ENCODE results near the gene CASP1. TPM values are rescaled to one million over a fixed set of nuclear protein-coding genes. Genes with fewer than 3 reads are reported as not detected.
"Not testable (repeated sequence)": the region's sequence is repeated elsewhere in the genome, so short reads cannot be mapped to it uniquely, and the experiment has no call there.

CASP1 gene
- total RNA-seq, 1 donor from 2014 or later = 5.4 TPM

DNA sequence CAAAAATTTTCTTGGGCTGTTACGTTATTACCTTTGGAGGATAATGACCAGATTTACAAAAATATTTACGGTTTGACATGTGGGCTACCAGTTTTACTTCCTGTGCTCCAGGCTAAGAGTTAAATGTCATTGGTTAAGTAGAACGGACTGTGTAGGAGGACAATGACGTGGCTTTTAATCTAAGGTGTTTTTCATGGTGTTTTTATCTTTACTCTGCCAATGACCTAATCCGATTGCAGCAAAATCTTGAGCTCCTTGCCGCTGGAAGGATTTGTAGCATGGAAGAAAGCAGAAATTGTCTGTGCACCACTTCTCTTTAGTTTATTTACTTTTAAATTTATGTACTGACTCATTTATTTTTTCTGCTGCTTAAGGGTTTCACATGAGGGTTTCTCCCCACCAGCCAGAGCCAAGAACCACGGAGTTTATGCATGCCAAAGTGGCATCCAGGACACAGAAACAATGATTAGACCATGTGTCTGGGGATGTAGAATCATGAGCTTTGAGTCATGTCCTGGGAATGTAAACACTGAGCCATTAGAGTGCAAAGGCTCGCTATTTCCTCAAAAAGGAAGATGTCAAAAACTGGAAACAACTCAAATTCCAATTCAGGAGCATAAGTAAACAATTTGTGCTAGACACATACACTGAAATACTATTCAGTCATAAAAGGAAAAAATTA is 12.1 kb upstream of the CASP1 start:
- peak; percentile 54 for ATAC-seq

DNA sequence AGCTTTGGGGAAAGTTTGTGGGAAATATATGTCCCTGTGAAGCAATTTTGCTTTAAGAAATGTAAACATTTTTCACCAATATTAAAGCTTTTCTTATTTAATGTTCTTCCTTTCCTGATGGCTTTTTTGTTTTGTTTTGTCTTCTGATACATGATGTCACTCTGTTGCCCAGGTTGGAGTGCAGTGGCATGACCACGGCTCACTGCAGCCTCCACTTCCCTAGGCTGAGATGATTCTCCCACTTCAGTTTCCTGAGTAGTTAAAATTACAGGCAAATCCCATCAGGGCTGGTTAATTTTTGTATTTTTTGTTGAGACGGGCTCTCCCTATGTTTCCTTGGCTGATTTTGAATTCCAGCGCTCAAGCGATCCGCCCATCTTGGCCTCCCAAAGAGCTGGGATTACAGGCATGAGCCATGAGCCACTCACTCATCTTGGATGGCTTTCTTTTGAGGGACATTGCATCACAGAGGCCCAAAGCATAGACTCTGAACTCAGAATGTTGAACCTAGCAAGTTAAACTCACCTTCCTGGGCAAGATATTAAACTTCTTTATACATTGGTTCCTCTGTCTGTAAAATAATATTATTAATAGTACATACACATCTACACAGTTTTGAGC is 10.8 kb upstream of the CASP1 start:
- peak; percentile 26 for ATAC-seq
- DNase-seq (ENCODE audit: low spot score) = no peak

More for the DNA sequence above, 12.1 kb upstream of the CASP1 start:
- no peak for DNase-seq (ENCODE audit: low spot score)

DNA sequence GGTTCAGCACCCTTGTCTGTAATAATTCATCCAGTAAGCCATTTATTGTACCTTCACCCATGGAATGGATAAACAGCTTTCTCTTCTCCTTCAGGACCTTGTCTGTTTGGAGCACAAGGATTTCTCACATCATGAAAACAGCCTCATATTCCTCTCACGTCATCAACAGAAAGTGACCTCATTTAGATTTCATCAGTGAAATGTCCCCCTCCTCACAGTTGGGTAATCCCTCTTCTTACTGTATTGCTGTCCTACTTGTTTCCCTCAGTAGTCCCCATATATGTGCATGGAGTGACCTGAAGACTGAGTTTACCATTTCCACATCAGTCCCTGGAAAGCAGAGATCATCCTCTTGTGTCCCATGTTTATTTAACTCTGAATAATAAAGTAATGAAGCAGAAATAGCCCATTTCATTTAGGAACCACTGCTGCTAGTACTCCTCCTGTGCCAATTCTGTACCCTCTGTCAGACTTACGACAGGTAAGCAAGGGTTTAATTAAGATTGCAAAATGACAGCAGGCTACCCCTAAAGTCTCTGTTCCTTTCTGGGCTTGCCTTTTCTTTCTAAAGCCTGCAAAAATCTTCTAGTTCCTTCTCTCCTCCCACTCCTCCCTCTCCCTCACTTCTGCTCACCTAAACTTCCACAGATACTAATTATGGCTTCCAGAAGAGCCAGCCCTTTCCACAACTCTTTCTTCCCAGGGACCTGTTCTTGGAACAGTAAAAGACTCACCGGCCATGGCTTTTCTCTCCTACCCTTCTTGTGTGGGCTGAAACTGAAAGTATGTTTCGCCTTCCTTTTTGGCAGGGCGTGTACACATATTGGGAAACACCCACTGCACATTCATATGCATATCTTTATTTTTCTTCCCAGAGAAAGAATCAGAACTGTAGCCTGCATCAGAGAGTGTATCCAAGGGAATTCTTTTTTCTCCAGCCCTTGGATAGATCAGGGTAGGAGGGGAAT is 9.9 kb upstream of the CASP1 start, which contains the start of gene CARD16:
Gene CARD16, minus strand, starts transcription at position 779 of the 968 bp plus-strand sequence. Its CDS starts 38 bp downstream, at position 741.
- DNase-seq (ENCODE audit: low spot score) = not testable (repeated sequence)
- peak; percentile 91 for ATAC-seq

GRCh38 chr11:105042178-105042577 is 7.2 kb upstream of the CASP1 start:
- DNase-seq (ENCODE audit: low spot score) = no peak
- ATAC-seq = no peak

GRCh38 chr11:105040703-105041102 is 5.8 kb upstream of the CASP1 start:
- DNase-seq (ENCODE audit: low spot score) (no peak), ATAC-seq (no peak)

DNA sequence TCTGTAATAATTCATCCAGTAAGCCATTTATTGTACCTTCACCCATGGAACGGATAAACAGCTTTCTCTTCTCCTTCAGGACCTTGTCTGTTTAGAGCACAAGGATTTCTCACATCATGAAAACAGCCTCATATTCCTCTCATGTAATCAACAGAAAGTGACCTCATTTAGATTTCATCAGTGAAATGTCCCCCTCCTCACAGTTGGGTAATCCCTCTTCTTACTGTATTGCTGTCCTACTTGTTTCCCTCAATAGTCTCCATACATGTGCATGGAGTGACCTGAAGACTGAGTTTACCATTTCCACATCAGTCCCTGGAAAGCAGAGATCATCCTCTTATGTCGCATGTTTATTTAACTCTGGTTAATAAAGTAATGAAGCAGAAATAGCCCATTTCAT is 556 bp downstream of the CASP1 start:
- ATAC-seq = peak; percentile 51
- not testable (repeated sequence) for DNase-seq (ENCODE audit: low spot score)

DNA sequence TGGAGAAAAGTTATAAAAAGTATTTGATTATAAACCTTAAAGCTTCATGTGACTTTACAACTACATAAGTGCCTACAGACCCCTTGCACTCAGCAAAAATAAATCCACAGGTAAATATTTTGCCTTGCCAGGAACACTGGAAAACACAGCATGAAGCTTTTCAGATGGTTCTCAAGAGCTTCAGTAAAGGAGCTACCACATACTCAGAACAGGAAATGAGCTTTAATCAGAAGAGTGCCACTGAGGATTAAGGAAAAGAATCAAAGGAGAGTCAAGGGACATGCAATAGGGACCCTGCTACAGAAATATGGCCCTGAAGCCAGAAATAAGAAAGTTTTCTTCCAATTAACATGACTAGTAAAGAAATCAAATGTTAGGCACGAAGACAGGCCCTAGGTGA is 1.2 kb downstream of the CASP1 start:
- DNase-seq (ENCODE audit: low spot score) (no peak), ATAC-seq (no peak)

DNA sequence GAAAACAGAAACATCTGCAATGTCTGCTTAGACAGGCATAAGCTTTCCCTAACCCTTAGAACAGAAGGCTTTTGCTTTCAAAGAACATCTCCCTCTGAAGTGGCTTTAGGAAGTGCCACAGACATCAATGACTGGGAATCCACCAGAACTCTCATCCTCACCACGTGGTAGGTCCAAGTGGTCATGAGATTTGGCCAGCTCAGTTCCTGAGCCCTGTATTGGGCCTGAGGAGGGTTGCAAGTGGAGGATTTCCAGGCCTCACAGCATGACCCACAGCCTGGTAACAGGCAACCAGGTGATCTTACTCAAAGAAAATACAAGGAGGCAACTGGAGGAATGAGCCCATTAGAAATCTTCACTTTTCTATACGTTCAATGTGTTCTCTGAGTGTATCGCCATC is 1.6 kb downstream of the CASP1 start:
- ATAC-seq (no peak), DNase-seq (ENCODE audit: low spot score) (no peak)

- DNase-seq (ENCODE audit: low spot score) = no peak
- ATAC-seq = no peak
Measured at GRCh38 chr11:105032495-105032894, 2.4 kb downstream of the CASP1 start.

GRCh38 chr11:105027678-105028077 is 7.3 kb downstream of the CASP1 start:
- no peak for DNase-seq (ENCODE audit: low spot score)
- no peak for ATAC-seq

GRCh38 chr11:105024394-105024793 is 10.6 kb downstream of the CASP1 start:
- ATAC-seq (no peak), DNase-seq (ENCODE audit: low spot score) (no peak)

GRCh38 chr11:105023003-105023402 is 11.9 kb downstream of the CASP1 start, which contains the start of gene CASP5:
CASP5 (minus strand) TSS chr11:105023168; CDS start chr11:105023136, 32 bp downstream.
- peak; percentile 15 for ATAC-seq
- no peak for DNase-seq (ENCODE audit: low spot score)

GRCh38 chr11:105022527-105022926 is 12.4 kb downstream of the CASP1 start:
- DNase-seq (ENCODE audit: low spot score) (no peak), ATAC-seq (no peak)

DNA sequence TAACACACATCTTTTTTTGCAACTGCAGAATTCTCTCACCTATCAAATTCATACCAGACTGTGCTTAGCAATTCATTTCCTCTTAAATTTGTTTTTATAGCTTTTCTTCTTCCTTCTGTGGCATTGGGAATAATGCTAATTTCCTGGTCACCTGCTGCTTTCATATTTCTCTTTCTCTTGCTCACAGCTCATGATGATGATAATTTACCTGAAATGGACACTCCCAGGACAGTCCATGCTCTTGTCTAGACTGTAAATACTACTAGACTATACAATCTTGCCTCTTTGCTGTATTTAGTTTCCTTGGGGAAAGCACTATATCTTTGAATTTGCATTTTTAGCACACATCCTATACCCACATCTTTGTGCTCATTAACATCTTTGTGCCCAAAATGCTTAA is 27.5 kb downstream of the CASP1 start:
- no peak for DNase-seq (ENCODE audit: low spot score)
- no peak for ATAC-seq

DNA sequence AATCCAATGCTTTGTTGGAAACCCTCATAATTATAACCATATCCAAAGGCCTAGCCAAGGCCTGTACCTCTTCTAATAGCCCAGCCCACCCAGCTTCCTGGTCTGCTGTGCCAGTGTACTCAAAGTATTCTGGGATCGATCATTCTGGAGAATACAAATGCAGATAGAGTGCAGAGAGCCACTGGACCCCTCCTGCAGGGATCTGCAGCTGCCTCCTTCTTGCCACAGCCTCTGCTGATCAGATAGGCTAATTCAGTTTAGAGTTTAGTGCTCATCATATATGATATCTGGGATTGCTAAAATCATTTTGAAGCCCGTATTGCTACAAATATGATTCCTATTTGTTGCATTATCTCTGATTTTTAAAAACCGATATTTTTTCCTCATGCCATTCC is 29.5 kb downstream of the CASP1 start:
- ATAC-seq = no peak

DNA sequence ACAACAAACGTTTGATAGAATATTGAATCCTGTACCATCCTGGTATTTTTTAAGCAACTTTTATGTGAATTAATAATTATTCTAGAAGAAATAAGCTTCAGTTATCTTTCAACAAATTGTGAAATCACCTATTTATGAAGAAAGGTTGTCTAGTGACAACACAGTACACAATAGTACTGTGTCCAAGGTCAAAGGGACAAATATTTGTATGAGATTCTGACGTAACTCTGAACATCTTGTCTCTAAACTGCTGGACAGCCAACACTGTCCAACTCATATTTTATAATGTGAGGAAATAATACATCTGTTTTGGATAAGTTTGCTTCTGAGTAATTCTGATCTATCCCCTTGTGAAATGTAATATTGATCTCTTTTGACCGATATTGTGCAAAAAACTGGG is 30.9 kb downstream of the CASP1 start:
- ATAC-seq = peak; percentile 46

More for the DNA sequence above, 29.5 kb downstream of the CASP1 start:
- DNase-seq (ENCODE audit: low spot score) = no peak

DNA sequence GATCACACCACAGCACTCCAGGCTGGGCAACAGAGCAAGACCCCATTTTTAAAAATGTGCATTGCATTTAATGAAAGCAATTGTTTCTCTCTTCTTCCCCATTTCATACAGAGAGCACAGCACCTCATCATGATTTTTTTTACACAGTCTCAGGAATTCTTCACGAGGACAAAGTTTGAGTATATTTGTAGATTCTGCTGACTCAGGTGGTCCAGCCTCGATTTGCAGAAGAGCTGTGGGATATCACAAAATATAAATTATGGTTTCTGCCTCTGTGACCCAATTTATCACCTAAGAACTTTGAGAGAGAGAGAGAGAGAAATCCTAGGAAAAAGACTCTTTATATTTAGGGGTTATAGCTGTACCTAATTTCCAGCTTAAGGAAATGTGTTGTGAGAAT is 31.8 kb downstream of the CASP1 start:
- DNase-seq (ENCODE audit: low spot score) (no peak), ATAC-seq (no peak)

More for the DNA sequence above, 30.9 kb downstream of the CASP1 start:
- DNase-seq (ENCODE audit: low spot score) = no peak

DNA sequence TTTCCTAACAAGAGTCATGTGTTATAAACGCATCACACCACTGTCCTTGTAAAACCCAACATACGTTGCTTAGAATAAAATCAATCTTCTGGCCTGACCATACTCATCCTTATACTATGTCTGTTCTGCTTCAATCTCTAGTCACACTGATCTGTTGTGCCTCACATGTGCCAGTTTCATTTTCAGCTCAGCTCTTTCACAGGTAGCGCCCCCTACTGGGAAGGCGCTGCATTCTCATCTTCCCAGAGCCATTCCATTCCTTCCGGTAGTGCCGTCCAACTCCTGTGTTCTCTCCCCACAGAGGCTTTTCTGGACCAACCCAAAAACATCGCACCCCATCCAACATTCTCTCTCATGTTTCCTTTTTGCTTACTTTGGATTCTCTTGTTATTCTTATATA is 34.1 kb downstream of the CASP1 start:
- ATAC-seq (peak; percentile 70), DNase-seq (ENCODE audit: low spot score) (no peak)

DNA sequence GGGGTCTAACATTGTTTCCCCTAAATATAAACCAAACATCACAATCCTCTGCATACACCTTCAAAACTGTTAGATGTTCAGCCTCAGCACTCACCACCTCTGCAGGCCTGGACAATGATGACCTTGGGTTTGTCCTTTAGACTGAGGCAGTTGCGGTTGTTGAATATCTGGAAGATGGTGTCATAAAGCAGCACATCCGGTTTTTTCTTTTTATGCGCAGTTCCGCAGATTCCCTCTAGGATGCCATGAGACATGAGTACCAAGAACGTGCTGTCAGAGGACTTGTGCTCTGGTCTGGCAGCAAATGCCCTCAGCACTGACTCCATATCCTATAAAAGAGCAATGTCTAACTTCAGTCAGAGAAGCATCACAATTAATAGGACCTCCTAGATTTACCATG is 34.8 kb downstream of the CASP1 start:
- DNase-seq (ENCODE audit: low spot score) (no peak), ATAC-seq (no peak)

- DNase-seq (ENCODE audit: low spot score) = no peak
- no peak for ATAC-seq
Measured at GRCh38 chr11:104999721-105000120, 35.2 kb downstream of the CASP1 start.

- DNase-seq (ENCODE audit: low spot score) (no peak), ATAC-seq (no peak)
Measured at GRCh38 chr11:104997288-104997687, 37.7 kb downstream of the CASP1 start.
